Stimulated activated CD4-positive, alpha-beta T cell treated with anti-CD3 and anti-CD28 coated beads, TNF-alpha, amount 100 ng/mL, for 24 hours (primary cell): Measurements from ENCODE around the gene CPNE7.
"Not testable (repeated sequence)": the region's sequence is repeated elsewhere in the genome, so short reads cannot be mapped to it uniquely, and the experiment has no call there.

ENCODE experiments used
- DNase-seq, 3 experiments: peaks; one replicate each; pipeline ENCODE4 v3.0.0-alpha.2; 2020; ENCODE audit warnings: low read depth in 3 of 3

Gene CPNE7

DNA sequence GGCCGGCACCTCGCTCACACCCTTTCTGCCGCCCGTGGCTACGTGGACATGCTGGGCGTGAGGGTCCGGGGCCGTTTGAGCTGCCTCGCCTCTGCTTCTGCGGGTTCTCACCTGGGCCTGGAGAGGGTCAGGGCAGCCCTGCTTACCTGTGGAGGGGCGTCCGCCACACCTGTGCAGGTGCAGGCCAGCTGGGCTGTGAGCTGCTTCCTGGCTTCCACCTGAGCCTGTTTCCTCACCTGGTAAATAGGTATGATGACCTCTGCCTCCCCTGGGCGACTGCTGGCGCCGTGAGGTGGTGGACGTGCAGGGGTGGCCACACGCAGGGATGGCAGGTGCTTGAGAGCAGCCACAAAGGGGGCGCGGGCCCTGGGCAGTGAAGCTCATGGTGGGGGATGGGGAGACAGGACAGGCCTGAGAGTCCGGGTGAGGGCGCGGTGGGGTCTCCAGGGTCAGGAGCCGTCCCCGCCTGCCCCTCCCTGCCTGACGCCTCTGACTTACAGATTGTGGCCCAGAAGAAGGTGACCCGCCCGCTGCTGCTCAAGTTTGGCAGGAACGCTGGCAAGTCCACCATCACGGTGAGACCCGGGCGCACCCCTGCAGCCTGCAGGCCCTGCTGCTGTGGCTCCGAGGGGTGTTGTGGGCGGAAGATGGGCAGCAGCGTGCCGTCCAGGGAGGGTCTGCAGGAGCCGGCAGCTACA is 7.8 kb downstream of the CPNE7 start:
- no peak for DNase-seq

- DNase-seq: no peak
These were observed 8.5 kb downstream of the CPNE7 start for GRCh38 chr16:89583895-89584644.

DNA sequence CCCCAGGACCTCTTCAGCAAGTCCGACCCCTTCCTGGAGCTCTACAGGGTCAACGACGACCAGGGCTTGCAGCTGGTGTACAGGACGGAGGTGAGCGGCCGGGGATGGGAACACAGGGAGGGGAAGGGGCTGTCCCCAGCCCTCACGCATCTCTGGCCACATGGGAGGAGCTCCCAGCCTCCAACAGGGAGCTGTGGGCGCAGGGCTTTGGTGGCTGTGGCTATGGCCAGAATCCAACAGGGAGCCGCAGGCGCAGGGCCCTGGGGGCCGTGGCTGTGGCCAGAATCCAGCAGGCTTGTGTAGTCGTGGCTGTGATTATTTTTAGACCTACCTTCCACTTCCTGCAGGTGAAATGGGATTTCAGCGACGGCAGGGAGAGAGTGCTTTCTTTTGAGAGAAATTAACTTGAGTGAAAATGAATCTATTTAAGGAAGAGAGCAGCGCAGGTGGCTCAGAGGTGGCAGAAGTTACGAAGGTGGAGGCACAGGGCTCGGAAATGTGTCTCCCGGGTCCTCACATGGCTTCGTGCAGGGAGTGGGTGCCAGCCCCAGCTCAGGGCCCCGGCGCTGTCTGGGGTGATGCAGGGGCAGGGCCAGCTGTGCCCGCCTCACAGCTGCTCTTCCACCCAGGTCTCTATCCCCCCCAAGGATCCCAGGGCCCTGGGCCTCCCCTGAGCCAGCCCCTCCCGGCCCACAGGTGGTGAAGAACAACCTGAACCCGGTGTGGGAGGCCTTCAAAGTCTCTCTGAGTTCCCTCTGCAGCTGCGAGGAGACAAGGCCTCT is 9.4 kb downstream of the CPNE7 start:
- no peak for DNase-seq

DNA sequence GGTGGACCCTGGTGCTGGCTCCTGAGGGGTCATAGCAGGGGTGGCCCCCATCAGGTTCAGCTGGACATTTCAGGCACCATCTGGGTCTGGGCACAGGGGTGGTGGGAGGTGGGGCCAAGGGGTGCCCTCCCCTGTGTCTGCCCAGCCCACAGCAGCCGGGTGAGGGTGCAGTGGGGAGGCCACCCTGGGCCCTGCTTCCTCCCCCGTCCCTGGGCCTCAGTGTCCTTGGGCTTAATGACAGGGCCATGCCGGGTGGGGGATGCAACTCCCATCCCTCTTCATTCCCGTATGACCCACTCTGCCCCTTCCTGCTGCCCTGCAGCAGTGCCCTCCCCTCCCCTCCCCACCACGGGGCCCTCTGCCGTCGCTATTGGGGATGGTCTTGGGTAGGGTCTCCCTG is 10.7 kb downstream of the CPNE7 start:
- no peak for DNase-seq

GRCh38 chr16:89586853-89587252 is 11.3 kb downstream of the CPNE7 start:
- no peak for DNase-seq

DNA sequence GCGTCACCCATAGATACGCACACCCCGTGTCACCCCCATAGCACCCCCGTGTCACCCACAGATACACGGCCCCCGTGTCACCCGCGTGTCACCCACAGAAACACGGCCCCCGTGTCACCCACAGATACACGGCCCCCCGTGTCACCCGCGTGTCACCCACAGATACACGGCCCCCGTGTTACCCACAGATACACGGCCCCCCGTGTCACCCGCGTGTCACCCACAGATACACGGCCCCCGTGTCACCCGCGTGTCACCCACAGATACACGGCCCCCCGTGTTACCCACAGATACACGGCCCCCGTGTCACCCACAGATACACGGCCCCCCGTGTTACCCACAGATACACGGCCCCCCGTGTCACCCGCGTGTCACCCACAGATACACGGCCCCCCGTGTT is 12.1 kb downstream of the CPNE7 start:
- DNase-seq: not testable (repeated sequence)

DNA sequence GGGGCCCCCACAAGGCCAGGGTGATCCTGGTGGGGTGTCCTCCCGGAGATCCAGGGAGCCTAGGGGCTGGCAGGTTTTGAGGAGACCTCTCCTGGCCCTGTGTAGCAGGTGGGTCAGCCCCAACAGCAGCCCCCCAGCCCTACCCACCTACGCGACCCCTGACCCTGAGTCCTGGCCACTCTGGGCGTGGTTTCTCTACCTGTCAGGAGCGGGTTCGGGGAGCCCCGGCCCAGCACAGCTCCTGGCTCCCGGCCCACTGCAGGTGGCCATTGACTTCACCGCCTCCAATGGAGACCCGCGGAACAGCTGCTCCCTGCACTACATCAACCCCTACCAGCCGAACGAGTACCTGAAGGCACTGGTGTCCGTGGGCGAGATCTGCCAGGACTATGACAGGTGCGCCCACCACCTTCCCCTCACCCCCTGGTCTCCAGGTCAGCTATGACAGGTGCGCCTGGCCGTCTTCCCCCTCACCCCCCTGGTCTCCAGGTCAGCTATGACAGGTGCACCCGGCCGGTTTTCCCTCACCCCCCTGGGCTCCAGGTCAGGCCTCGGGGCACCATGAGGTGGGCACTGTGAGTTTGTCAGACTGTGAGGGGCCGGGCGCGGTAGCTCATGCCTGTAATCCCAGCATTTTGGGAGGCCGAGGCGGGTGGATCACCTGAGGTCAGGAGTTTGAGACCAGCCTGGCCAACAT is 13.0 kb downstream of the CPNE7 start:
- DNase-seq: no peak

DNA sequence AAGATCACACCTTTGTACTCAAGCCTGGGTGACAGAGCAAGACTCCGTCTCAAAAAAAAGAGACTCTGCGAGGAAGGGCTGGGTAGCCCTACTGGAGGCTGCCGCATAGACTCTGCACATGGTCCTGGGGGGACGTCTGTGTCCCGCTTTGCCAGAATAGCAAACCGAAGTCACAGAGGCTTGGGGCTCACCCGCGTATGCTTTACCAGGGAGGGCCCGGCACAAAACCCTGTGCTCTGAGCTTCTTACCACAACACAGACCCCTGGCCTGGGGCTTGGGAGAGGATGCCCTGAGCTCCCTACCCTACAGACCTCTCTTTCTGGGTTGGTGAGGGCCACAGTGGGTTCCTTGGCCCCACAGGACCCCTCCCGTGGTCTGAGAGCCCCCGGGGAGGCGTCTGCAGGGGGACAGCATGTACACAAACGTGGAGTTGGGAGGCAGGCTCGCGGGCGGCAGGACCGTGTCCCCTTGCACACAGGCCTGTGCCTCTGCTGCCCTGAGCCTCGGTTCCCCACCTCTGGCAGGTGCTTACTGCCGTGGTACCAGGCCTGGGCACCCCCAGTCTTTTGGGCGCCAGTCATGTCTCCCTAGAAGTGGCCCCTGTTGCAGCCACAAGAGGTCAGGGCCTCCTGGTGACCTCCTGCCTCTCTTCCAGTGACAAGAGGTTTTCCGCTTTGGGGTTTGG is 13.8 kb downstream of the CPNE7 start:
- DNase-seq: no peak

DNA sequence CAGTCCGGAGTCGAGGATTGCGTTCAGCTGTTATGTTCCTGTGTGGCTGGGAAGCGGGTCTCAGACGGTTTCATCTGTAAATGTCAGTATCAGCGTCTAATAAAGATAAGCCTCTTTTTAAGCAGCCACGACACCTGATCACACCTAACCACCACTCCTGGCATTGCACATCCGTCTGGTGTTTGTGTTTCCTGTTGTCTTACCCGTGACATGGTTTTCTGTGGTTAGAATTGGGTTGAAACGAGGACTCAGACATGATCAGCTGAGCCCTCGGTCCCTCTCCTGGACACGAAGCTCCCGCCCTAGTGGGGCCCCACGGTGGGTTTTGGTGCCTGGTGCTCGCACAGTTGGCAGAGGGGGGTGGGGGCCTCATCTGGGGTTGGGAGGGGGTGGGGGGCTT is 18.3 kb downstream of the CPNE7 start:
- DNase-seq: no peak

GRCh38 chr16:89595330-89596060 is 19.9 kb downstream of the CPNE7 start:
- no peak for DNase-seq

DNA sequence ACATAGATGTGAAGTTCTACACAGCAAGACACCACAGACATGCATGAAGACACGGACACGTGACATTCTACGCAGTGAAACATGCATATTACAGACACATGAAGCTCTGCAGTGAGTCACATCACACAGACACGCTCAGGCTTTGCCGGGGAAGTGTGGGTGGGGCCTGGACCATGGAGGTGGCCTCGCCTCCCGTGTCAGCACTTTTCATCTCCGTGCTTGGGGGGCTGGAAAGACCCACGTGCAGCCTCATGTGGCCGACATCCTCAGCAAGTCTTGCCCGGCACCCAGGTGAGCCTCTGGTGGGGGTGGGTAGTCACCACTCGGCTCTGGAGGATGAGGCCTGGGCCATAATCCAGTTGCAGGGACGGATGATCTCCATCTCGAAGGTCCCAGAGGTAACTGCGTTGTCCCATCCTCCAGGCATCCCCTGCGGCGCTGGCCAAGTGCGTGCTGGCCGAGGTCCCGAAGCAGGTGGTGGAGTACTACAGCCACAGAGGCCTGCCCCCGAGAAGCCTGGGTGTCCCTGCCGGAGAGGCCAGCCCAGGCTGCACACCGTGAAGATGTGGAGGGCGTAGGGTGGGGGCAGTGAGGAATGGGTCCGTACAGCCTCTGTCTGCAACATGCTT is 20.6 kb downstream of the CPNE7 start:
- DNase-seq: no peak

DNA sequence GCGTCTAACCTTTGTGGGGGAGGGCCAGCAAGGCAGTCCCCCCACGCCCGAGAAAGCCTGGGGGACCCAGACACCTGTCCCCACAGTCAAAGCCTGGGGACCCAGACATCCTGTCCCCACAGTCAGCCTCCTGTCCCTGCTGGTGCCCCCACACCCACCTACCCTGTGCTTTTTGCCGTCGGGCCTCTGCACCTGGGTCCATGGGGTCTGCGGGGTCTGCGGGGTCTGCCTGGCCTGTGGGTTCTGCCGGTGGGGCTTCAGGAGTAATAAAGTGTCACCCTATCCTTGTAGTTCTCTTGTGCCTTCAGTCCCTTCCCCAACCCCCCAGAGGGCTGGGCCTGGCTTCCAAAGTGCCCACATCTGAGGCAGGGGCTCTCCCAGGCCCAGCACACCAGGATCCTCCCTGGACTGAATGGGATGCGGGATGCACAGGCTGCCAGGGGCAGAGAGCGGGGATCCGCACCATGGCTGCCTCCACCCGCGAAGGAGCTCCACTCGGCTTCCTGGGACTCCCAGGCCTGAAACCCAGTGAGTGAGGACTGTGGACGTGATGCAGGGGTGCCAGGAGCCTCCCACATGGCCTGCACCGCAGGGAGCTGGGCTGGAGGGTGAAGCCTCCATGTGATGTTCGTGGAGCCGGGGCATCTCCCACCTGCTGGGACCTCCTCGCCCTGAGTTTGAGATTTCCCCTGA is 21.5 kb downstream of the CPNE7 start:
- no peak for DNase-seq

- DNase-seq: no peak
These were observed 22.6 kb downstream of the CPNE7 start for GRCh38 chr16:89598199-89598598.

- peak in 1 of 3 experiments; percentile 29 for DNase-seq
These were observed 23.9 kb downstream of the CPNE7 start for GRCh38 chr16:89599451-89599858.

- no peak for DNase-seq
These were observed 24.3 kb downstream of the CPNE7 start for GRCh38 chr16:89599902-89600301.

- no peak for DNase-seq
These were observed 24.9 kb downstream of the CPNE7 start for GRCh38 chr16:89600427-89600826.

GRCh38 chr16:89600956-89601355 is 25.4 kb downstream of the CPNE7 start:
- DNase-seq: no peak

- no peak for DNase-seq
These were observed 26.3 kb downstream of the CPNE7 start for GRCh38 chr16:89601906-89602272.

GRCh38 chr16:89602273-89602951 is 26.9 kb downstream of the CPNE7 start:
- peak; percentile 40 to 71 (median 58) for DNase-seq
